Measurements from ENCODE around the gene SLC26A1. TPM values are rescaled to one million over a fixed set of nuclear protein-coding genes. Genes with fewer than 3 reads are reported as not detected.

The SLC26A1 gene
- polyA plus RNA-seq, 1 donor from 2014 or later: 0.12 TPM

DNA sequence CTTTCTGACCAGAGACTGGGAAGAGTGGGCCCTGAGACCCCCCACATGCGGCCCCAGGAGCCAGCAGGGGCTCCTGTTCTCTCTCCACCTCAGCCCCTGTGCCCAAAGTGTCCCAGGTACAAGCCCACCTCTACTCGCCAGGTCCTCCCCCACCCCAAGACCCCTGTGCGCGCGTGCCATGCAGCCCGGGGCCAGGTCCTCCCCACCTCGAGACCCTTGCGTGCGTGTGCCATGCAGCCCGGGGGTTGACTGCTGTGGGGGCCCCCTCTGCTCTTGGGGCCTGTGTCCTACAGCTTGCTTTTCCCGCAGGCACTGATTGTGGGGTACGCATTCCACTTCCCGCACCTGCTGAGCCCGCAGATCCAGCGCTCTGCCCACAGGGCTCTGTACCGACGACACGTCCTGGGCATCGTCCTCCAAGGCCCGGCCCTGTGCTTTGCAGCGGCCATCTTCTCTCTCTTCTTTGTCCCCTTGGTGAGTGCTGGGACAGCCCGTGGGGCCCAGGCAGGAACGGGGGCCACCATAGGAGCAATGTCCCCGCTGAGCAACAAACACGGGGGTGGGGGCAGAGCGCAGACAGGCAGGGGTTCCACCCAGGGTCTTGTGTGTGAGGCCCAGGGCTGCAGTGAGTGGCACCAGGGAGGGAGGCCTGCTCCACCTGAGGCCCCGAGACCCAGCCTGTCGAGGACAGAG, 40.2 kb downstream of the SLC26A1 start:
- H3F3A ChIP-seq (ENCODE audit: insufficient read depth, low read length, poor library complexity, severe bottlenecking): no peaks in the 10 kb centered on the region
- no peaks in the 10 kb centered on the region for H3K9me3 ChIP-seq (ENCODE audit: low read length)
- no peaks in the 10 kb centered on the region for H3K79me2 ChIP-seq (replicated peaks; ENCODE audit: insufficient read depth, low read length)
- no peak overlapping the region for H3K9ac ChIP-seq (ENCODE audit: low read length)
- no peaks in the 10 kb centered on the region for H4K20me1 ChIP-seq (ENCODE audit: insufficient read depth)
- H2AFZ ChIP-seq (ENCODE audit: low read depth, low read length): no peak overlapping the region
- no peak overlapping the region for H3K4me3 ChIP-seq (ENCODE audit: low read length)
- no peaks in the 10 kb centered on the region for H3K27me3 ChIP-seq (ENCODE audit: insufficient read depth, low read depth, low read length)
- H3K36me3 ChIP-seq (ENCODE audit: insufficient read depth, low read length): no peaks in the 10 kb centered on the region
- no peak overlapping the region for H3K27ac ChIP-seq (ENCODE audit: low read length)
- H3K4me2 ChIP-seq (ENCODE audit: low read length): no peak overlapping the region
- H3K9me2 ChIP-seq (ENCODE audit: insufficient read depth, low read length): no peaks in the 10 kb centered on the region
- TF ChIP-seq EZH2 (IDR thresholded peaks at IDR 0.05; ENCODE audit: borderline replicate concordance, insufficient read depth, low read length, poor library complexity, severe bottlenecking) (no peak), POLR2AphosphoS5 (IDR thresholded peaks at IDR 0.05) (no peak), SMC3 (conservative IDR thresholded peaks at IDR 0.05; ENCODE audit: poor library complexity) (no peak), MXI1 (conservative IDR thresholded peaks at IDR 0.05; ENCODE audit: poor library complexity, severe bottlenecking) (no peak), TAF1 (IDR thresholded peaks at IDR 0.05; ENCODE audit: low read depth) (no peak), RAD21 (conservative IDR thresholded peaks at IDR 0.05) (no peak), EP300 (conservative IDR thresholded peaks at IDR 0.05; ENCODE audit: poor library complexity, severe bottlenecking) (no peak)
- TF ChIP-seq, protein P1, sequence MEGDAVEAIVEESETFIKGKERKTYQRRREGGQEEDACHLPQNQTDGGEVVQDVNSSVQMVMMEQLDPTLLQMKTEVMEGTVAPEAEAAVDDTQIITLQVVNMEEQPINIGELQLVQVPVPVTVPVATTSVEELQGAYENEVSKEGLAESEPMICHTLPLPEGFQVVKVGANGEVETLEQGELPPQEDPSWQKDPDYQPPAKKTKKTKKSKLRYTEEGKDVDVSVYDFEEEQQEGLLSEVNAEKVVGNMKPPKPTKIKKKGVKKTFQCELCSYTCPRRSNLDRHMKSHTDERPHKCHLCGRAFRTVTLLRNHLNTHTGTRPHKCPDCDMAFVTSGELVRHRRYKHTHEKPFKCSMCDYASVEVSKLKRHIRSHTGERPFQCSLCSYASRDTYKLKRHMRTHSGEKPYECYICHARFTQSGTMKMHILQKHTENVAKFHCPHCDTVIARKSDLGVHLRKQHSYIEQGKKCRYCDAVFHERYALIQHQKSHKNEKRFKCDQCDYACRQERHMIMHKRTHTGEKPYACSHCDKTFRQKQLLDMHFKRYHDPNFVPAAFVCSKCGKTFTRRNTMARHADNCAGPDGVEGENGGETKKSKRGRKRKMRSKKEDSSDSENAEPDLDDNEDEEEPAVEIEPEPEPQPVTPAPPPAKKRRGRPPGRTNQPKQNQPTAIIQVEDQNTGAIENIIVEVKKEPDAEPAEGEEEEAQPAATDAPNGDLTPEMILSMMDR (IDR thresholded peaks at IDR 0.05; ENCODE audit: poor library complexity, severe bottlenecking): no peak
- TF ChIP-seq, protein P2, sequence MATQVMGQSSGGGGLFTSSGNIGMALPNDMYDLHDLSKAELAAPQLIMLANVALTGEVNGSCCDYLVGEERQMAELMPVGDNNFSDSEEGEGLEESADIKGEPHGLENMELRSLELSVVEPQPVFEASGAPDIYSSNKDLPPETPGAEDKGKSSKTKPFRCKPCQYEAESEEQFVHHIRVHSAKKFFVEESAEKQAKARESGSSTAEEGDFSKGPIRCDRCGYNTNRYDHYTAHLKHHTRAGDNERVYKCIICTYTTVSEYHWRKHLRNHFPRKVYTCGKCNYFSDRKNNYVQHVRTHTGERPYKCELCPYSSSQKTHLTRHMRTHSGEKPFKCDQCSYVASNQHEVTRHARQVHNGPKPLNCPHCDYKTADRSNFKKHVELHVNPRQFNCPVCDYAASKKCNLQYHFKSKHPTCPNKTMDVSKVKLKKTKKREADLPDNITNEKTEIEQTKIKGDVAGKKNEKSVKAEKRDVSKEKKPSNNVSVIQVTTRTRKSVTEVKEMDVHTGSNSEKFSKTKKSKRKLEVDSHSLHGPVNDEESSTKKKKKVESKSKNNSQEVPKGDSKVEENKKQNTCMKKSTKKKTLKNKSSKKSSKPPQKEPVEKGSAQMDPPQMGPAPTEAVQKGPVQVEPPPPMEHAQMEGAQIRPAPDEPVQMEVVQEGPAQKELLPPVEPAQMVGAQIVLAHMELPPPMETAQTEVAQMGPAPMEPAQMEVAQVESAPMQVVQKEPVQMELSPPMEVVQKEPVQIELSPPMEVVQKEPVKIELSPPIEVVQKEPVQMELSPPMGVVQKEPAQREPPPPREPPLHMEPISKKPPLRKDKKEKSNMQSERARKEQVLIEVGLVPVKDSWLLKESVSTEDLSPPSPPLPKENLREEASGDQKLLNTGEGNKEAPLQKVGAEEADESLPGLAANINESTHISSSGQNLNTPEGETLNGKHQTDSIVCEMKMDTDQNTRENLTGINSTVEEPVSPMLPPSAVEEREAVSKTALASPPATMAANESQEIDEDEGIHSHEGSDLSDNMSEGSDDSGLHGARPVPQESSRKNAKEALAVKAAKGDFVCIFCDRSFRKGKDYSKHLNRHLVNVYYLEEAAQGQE (IDR thresholded peaks at IDR 0.05; ENCODE audit: borderline replicate concordance): no peak

DNA sequence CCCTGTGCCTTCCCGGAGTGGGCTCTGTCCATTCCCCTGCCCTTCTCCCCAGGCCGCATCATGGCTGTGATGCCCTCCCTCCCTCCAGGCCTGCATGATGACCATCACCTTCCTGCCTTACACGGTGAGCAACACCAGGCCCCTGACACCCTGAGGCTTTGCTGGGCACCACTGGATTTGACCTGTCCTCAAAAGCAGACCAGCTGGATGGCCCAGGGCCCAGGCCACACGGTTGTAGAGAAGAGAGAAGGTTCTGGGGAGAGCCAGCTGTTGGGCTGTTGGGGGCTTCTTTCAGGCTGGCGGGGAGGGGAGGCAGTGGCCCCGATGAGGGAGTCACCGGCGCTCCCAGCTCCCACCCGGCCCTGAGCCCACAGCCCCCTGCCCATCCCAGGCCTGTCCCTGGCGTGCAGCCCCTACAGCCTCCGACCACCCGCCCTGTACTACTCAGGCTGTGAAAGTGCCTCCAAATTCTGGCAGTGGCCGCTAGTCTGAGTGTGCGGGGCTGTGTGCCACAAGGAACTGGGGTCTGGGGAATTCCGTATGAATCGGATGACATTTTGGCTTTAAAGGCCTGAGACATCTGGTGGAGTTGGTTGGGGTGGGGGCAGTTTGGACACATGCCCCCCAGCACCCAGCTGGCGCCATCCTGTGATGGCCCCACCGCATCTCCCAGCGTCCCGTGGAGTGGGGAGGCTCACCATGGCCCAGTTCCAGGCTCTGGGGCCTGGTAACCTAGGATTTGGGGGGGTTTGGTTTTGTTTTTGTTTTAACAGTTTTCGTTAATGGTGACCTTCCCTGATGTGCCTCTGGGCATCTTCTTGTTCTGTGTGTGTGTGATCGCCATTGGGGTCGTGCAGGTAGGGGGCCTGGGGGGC, 41.4 kb downstream of the SLC26A1 start:
- no peaks in the 10 kb centered on the region for H3K79me2 ChIP-seq (replicated peaks; ENCODE audit: insufficient read depth, low read length)
- H3K4me3 ChIP-seq (ENCODE audit: low read length): no peak overlapping the region
- H3F3A ChIP-seq (ENCODE audit: insufficient read depth, low read length, poor library complexity, severe bottlenecking): no peaks in the 10 kb centered on the region
- no peak overlapping the region for H3K27ac ChIP-seq (ENCODE audit: low read length)
- H4K20me1 ChIP-seq (ENCODE audit: insufficient read depth): no peaks in the 10 kb centered on the region
- TF ChIP-seq TAF1 (IDR thresholded peaks at IDR 0.05; ENCODE audit: low read depth): no peak
- TF ChIP-seq EP300 (conservative IDR thresholded peaks at IDR 0.05; ENCODE audit: poor library complexity, severe bottlenecking): no peak
- no peak for TF ChIP-seq POLR2AphosphoS5 (IDR thresholded peaks at IDR 0.05)
- TF ChIP-seq, protein P1 (IDR thresholded peaks at IDR 0.05; ENCODE audit: poor library complexity, severe bottlenecking): no peak
- no peaks in the 10 kb centered on the region for H3K9me3 ChIP-seq (ENCODE audit: low read length)
- H3K27me3 ChIP-seq (ENCODE audit: insufficient read depth, low read depth, low read length): no peaks in the 10 kb centered on the region
- no peak overlapping the region for H3K9ac ChIP-seq (ENCODE audit: low read length)
- no peak overlapping the region for H2AFZ ChIP-seq (ENCODE audit: low read depth, low read length)
- no peaks in the 10 kb centered on the region for H3K36me3 ChIP-seq (ENCODE audit: insufficient read depth, low read length)
- no peak overlapping the region for H3K4me2 ChIP-seq (ENCODE audit: low read length)
- no peaks in the 10 kb centered on the region for H3K9me2 ChIP-seq (ENCODE audit: insufficient read depth, low read length)

Data from neural cell (in vitro differentiated cells).